SHP77 treated with DMSO at 0.1 percent for 48 hours (cell line): ENCODE results near the gene SMYD3.

ENCODE experiments used
- DNase-seq: peaks from one replicate; lab custom pipeline; 2025; lab: John Stamatoyannopoulos, UW

The SMYD3 gene

GRCh38 chr1:246306415-246307037, 200.6 kb downstream of the SMYD3 start:
- DNase-seq = no peak

GRCh38 chr1:246304484-246305259, 202.4 kb downstream of the SMYD3 start:
- no peak for DNase-seq

DNA sequence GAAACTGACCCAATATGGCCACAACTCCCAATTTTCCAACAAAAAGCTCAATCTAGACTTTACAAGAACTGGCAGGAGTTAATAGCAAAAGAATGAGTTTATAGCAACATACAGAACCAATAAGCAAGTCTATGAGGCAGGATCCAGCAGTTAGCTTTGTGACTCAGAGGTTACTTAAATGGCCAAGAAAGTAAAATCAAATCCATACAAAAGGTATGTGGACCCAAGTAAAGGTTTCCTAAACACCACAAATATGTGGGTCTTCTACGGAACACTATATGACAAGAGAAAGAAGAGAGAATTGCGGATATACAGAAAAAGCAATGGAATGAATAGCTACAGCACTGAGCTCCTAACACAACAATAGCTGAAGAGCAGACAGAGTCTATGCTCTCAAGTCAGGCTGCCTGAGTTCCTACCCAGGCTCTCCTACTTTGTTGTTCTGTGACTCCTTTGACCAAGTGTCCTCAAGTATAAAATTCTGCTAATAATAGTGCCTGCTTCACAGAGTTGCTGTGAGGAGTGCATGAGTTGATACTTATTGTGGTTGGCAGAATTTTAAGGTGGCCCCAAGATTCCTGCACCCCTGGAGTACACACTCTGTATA, 204.3 kb downstream of the SMYD3 start:
- DNase-seq = no peak

- no peak for DNase-seq
Measured at GRCh38 chr1:246302251-246302625, 204.8 kb downstream of the SMYD3 start.

GRCh38 chr1:246301553-246302250, 205.4 kb downstream of the SMYD3 start:
- no peak for DNase-seq

GRCh38 chr1:246300626-246301549, 206.2 kb downstream of the SMYD3 start:
- no peak for DNase-seq

DNA sequence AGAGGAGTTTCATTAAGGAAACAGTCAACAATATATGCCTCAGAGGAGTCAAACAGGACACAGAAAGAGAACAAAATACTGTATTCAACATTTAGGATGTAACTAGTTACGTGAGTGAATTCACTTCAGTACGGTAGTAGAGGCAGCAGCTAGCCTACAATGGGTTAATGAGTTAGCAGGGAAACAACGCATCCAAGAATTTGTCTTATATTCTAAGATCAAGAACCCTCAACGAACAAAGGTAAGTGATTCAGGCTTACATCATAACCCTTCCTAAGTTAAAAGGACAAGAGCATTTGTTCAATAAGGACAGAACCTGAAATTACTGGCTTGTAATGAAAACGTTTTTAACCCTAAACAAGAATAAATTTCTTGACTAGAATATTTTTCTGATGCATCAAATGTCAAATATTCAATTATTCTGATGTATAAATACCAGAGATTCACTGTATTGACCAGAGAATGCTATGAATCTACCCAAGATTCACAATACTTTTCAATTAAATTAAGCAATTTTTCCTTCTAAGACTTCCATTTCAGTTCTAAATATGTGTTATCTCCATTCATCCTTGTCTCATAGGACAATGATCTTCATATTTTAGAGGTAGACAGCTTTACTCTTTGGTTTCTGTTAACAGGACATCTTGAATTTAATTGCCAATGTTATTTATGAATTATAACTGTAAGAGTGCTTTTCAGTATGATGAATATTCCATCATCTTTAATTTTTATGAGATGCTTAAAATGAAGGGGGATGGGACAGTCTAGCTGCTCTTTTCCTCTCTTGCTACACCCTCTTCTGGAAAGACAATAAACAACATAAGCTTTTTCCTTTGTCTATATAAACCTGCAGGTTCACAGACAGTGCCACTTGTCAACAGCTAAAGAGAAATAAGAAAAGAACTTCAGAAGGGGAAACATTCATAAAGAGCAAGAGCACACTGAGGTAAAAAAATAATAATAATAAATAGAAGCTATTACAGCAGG, 209.5 kb downstream of the SMYD3 start:
- DNase-seq = no peak

- no peak for DNase-seq
Measured at GRCh38 chr1:246295968-246296367, 211.1 kb downstream of the SMYD3 start.

- DNase-seq = no peak
Measured at GRCh38 chr1:246295340-246295739, 211.7 kb downstream of the SMYD3 start.

DNA sequence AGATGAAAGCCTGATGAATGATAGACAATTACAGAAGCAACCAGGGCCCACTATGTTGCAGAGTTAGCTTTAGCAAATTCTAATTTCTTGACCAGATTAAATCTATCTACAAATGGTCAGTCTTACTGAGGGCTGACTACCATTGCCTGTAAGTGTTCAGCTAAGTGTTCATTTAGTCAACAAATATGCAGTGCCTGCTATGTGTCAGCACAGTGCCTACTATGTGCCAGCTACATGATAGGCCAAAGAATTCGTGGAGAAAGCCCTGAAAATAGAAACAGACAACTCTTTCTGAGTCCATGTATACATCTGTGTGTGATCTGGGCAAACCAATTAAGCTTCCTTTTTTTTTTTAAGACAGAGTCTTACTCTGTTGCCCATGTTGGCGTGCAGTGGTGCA, 212.8 kb downstream of the SMYD3 start:
- no peak for DNase-seq

DNA sequence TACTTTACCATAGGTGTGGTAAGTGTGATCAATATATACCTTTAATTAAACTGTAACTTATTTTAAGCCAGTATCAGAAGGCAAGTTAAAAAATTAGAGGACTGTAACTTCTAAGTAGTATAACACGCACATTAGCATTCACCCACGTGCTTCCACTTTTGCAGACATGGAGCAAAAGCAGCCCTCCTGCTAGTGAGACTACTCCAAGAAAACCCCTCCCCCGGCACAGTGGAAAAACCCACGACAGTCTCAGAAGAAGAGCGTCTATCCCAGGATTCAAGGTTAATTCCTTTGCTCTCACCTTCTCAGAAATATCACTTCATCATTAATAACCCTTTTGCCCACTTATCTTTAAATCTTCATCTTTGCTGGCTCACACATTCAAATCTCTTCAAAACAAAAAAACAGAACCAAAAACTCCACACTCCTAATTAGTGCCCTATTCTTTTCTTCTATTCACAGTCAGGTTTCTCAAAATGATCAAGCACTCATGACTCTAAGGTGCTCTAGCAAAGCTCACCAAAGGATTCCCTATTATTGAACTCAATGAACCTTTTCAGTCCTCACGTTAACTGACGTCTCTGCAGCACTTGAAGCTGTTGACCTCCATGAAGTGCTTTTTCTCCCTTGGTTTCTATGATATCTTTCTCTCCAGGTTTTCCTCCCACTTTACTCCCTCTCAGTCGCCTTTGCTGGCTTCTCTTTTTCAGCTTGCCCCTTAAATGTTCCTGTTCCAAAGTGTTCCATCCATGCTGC, 213.5 kb downstream of the SMYD3 start:
- DNase-seq = no peak

GRCh38 chr1:246292571-246292970, 214.5 kb downstream of the SMYD3 start:
- DNase-seq = peak; percentile 5

GRCh38 chr1:246291127-246291526, 216.0 kb downstream of the SMYD3 start:
- DNase-seq = no peak

- no peak for DNase-seq
Measured at GRCh38 chr1:246283771-246284410, 223.2 kb downstream of the SMYD3 start.

DNA sequence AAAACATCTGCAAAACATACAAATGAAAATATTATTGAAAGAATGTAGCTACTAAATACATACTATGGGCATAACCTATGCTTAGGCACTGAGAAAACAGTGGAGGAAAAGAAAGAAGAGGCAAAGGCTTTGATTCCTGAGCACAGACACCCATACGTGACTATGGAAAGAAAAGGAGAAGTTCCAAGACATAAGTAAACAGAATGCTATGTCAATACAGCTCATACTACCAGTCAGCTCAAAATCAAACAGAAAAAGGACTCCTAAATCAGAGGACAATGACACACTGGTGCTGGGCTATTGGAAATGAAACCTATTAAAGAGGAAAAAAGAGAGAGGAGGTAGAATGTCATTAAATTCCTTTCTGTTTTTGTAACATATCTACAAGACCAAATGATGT, 225.4 kb downstream of the SMYD3 start:
- peak; percentile 35 for DNase-seq

DNA sequence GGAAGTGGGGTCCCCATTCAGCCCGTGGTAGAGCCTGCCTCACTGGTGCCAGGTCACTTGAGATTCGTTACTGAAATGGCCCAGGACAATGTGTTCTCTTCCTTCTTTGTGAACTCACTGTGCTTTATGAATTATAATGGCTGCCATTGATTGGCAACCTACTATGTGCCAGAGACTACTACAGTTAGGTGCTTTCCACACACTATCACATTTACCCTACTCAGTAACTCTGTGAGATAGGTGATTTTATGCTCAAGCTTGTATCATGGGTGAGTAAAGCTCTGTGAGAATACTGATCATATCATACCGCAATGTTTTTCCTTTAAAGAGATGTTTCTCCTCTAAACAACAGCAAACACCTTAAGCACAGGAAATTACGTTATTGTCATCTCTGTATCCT, 225.9 kb downstream of the SMYD3 start:
- DNase-seq = no peak

DNA sequence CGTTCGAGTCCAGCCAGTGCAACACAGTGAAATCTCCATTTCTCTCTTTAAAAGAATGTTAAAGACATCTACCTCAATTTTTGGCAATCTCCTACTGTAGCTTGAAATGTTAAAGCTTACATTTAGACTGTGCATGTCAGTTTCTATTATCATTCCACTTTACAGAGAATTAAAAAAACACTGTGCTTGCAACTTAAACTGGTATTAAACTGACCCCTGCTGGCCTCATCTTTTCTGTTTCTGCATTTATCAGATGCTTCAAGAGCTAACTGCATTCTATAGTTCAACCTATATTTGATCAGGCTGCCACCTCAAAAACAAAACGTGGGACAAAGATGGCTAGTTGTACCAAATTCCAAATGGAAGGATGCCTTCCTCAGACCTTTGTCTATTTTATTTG, 226.5 kb downstream of the SMYD3 start:
- DNase-seq = peak; percentile 24

- DNase-seq = no peak
Measured at GRCh38 chr1:246279402-246279801, 227.7 kb downstream of the SMYD3 start.

DNA sequence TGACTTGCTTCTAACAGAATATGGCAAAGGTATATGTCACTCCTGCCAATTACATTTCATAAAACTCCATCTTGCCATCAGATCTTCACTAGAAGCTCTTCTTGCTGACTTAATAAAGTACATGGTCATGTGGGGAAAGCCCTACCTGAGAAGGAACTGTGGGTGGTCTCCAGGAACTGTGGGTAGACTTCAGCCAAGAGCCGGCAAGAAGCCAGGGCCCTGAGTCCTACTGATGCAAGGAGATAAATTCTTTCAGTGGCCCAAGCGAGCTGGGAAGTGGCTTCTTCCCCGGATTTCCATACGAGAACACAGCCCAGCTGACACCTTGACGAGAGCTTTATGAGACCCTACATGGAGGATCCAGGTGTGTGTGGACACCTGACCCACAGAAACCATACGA, 228.7 kb downstream of the SMYD3 start:
- no peak for DNase-seq
